OCI-LY1 (cell line): Measurements from ENCODE around the gene CHKA.

Source experiments
- CTCF ChIP-seq: fragments of 200-600 bp; sonication (generic), shearing (Covaris generic); IDR thresholded peaks from 2 replicates; pipeline ENCODE4 v1.5.1; 2017; ENCODE audit warnings: mild to moderate bottlenecking, antibody characterized with exemption, low read length, moderate library complexity, mixed read lengths
- EZH2 ChIP-seq: fragments of 200-600 bp; sonication (generic), shearing (Covaris generic); IDR thresholded peaks from 2 replicates; pipeline ENCODE4 v1.8.0; 2017; ENCODE audit warnings: borderline replicate concordance, mixed run types, mild to moderate bottlenecking, antibody characterized with exemption, low read length, moderate library complexity, mixed read lengths

DNA sequence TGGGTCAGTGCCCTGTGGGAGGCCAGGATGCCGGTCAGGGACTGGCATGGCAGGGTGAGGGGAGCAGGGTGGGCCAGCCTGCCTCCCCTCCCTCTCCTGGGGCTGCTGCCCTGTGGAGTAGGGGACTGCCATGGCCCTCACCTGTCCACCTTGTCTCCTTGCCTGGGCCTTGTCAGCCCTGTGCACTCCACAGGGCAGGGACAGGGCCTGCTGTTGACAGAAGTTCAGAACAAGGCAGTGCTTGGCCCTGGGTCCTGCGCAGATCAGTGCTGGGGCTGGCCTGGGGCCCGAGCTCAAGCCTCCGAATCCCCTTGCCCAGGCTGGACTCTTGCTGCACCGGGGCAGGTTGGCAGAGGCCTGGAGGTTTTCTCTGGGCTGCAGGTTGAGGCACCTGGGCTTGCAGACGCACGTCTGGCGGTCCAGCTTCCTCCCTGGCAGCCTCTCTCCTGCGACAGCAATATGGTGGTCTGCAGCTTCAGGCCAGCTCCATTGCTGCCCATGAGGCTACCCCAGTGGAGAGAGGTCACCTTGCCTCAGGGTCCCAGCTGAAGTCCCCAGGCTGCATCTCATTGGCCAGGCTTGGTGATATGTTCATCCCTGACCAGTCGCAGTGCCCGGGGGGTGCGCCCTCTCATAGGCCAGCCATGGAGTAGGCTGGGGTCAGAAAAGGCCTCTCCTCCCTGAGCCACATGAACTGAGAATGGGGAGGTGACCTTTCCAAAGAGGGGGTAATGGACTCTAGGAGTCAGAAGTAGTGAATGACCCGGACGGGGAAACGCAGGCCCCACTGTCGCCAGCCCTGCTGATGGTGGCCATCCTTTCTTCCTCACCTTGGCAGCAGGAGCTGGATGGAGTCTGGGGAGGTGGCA lies 21.5 kb upstream of the CHKA start:
- TF ChIP-seq CTCF: no peak
- no peak for TF ChIP-seq EZH2
